Natural killer cell (primary cell): ENCODE data around the gene CBX7. TPM values are rescaled to one million over a fixed set of nuclear protein-coding genes. Genes with fewer than 3 reads are reported as not detected.

ENCODE experiments used
- ATAC-seq, 3 donors: fragments of 150-1000 bp in 2 of 3; fragments of 200-7000 bp in 1 of 3; cut with Tn5 transposase; 1 replicate in 1 of 3; 2 replicates in 2 of 3; pipeline ENCODE4 v1.10.0; 2021; ENCODE audit warnings: mild to moderate bottlenecking in 2 of 3, moderate library complexity in 2 of 3
- DNase-seq, 2 donors: peaks; one replicate each; pipeline versions ENCODE4 v3.0.0 to v3.0.0-alpha.2; 2013 to 2021; ENCODE audit warnings: mixed read lengths in 1 of 2
- H3K27ac ChIP-seq: one replicate; pipeline ENCODE4 v1.5.1; 2013; ENCODE audit warnings: mild to moderate bottlenecking, low read length
- H3K27me3 ChIP-seq: one replicate; pipeline ENCODE4 v1.6.1; 2013; ENCODE audit warnings: low read length; ENCODE audit not compliant: control insufficient read depth, insufficient read depth
- H3K36me3 ChIP-seq: one replicate; pipeline ENCODE4 v1.6.1; 2013; ENCODE audit warnings: low read length; ENCODE audit not compliant: control insufficient read depth, insufficient read depth
- H3K4me1 ChIP-seq: one replicate; pipeline ENCODE4 v1.6.1; 2013; ENCODE audit warnings: low read length; ENCODE audit not compliant: control insufficient read depth, insufficient read depth
- H3K4me3 ChIP-seq: one replicate; pipeline ENCODE4 v1.5.1; 2013; ENCODE audit warnings: low read length
- H3K9me3 ChIP-seq: one replicate; pipeline ENCODE4 v1.6.1; 2013; ENCODE audit warnings: low read length; ENCODE audit not compliant: control insufficient read depth, insufficient read depth
- H3K27ac Mint-ChIP-seq, 2 donors: one replicate each; pipeline ENCODE4 v1.8.0; 2022; ENCODE audit warnings: mild to moderate bottlenecking in 2 of 2, mixed read lengths in 2 of 2, moderate library complexity in 1 of 2
- H3K27me3 Mint-ChIP-seq, 2 donors: one replicate each; pipeline ENCODE4 v1.8.0; 2022; ENCODE audit warnings: low read depth in 2 of 2, mixed read lengths in 2 of 2
- H3K36me3 Mint-ChIP-seq: one replicate; pipeline ENCODE4 v1.8.0; 2022; ENCODE audit warnings: mixed read lengths
- H3K4me1 Mint-ChIP-seq, 2 donors: one replicate each; pipeline ENCODE4 v1.8.0; 2022; ENCODE audit warnings: mixed read lengths in 2 of 2
- H3K4me3 Mint-ChIP-seq: one replicate; pipeline ENCODE4 v1.8.0; 2022; ENCODE audit warnings: mild to moderate bottlenecking, moderate library complexity, mixed read lengths
- H3K9me3 Mint-ChIP-seq, 2 donors: one replicate each; pipeline ENCODE4 v1.8.0; 2022; ENCODE audit warnings: mixed read lengths in 2 of 2
- CTCF ChIP-seq: fragments of 200-600 bp; IDR thresholded peaks from one replicate; pipeline ENCODE4 v1.8.0; 2022; ENCODE audit warnings: antibody characterized with exemption
- WGBS: methylation state at CpG from one replicate; pipeline ENCODE4 v1.1.7; 2013; ENCODE audit warnings: missing lambda C conversion rate; ENCODE audit not compliant: insufficient coverage; 5-methylcytosine and 5-hydroxymethylcytosine counted together
- intact Hi-C: fragments of 100-400 bp; cut with micrococcal nuclease; formaldehyde crosslinking; loops from one replicate; pipeline ENCODE4 v1.14.2; 2022
- total RNA-seq, 4 donors: library from RNA; stranded (reverse); fragments of 120-200 nt in 1 of 4; gene quantifications; one replicate each; pipeline versions ENCODE4 v1.2.3 to v1.2.4, GENCODE V29; 2013 to 2022

The CBX7 gene
- total RNA-seq, 3 donors from 2014 or later (not counting 1 experiment from before 2014, with no cell fraction given) = 49.6 to 52.9 (median 50.0) TPM

GRCh38 chr22:39171623-39172264, 19.3 kb upstream of the CBX7 start:
- Mint-ChIP-seq H3K9me3 (no peaks in the 10 kb centered on the region), H3K4me1 (peaks cover 34 to 62% of the 10 kb centered on the region in 2 donors), H3K27me3 (peaks cover 0 to 6% of the 10 kb centered on the region in 2 donors), H3K4me3 (peak overlapping the region; percentile 25), H3K27ac (peak overlapping the region; percentile 71 to 98), H3K36me3 (no peaks in the 10 kb centered on the region)
- Histone ChIP-seq H3K27me3 (no peaks in the 10 kb centered on the region), H3K9me3 (no peaks in the 10 kb centered on the region), H3K4me1 (peaks cover 59% of the 10 kb centered on the region), H3K27ac (peak overlapping the region; percentile 56), H3K36me3 (no peaks in the 10 kb centered on the region), H3K4me3 (no peak overlapping the region)
- 80% methylated on average over 16 of the region's 17 CpGs for WGBS
- DNase-seq (no peak), ATAC-seq (no peak)
- TF ChIP-seq CTCF = no peak
- intact Hi-C loops = loop anchor here (1.0 to 10.0 kb wide), 5 partner anchors 19 to 873 kb away; partner anchors contain the start of gene CBX7

GRCh38 chr22:39170825-39171622, 18.5 kb upstream of the CBX7 start:
- Mint-ChIP-seq H3K27me3 (peaks cover 0 to 6% of the 10 kb centered on the region in 2 donors), H3K9me3 (no peaks in the 10 kb centered on the region), H3K4me1 (peaks cover 34 to 55% of the 10 kb centered on the region in 2 donors), H3K4me3 (peak overlapping the region; percentile 70), H3K36me3 (no peaks in the 10 kb centered on the region), H3K27ac (peak overlapping the region; percentile 71 to 98)
- Histone ChIP-seq H3K27ac (peak overlapping the region; percentile 56), H3K4me1 (peaks cover 56% of the 10 kb centered on the region), H3K36me3 (no peaks in the 10 kb centered on the region), H3K27me3 (no peaks in the 10 kb centered on the region), H3K4me3 (no peak overlapping the region), H3K9me3 (no peaks in the 10 kb centered on the region)
- 18% methylated on average over 28 of the region's 28 CpGs for WGBS
- peak; percentile 87 to 91 for DNase-seq
- intact Hi-C loops = loop anchor here (1.0 to 10.0 kb wide), 5 partner anchors 18 to 874 kb away; partner anchors contain the start of gene CBX7
- ATAC-seq = peak; percentile 44 to 77 (median 60)
- peak; percentile 93 for TF ChIP-seq CTCF

GRCh38 chr22:39169797-39170466, 17.5 kb upstream of the CBX7 start:
- Mint-ChIP-seq H3K27ac (peak overlapping the region in 1 of 2 donors; percentile 49), H3K36me3 (no peaks in the 10 kb centered on the region), H3K4me1 (peaks cover 29 to 46% of the 10 kb centered on the region in 2 donors), H3K27me3 (peaks cover 0 to 6% of the 10 kb centered on the region in 2 donors), H3K9me3 (no peaks in the 10 kb centered on the region), H3K4me3 (peak overlapping the region; percentile 31)
- no peak overlapping the region for H3K4me3 ChIP-seq
- intact Hi-C loops = loop anchor here (2.0 to 10.0 kb wide), 4 partner anchors 17 to 875 kb away; partner anchors contain the start of gene CBX7
- no peak for DNase-seq
- no peaks in the 10 kb centered on the region for H3K9me3 ChIP-seq
- no peak for TF ChIP-seq CTCF
- H3K27me3 ChIP-seq = no peaks in the 10 kb centered on the region
- H3K4me1 ChIP-seq = peaks cover 45% of the 10 kb centered on the region
- H3K27ac ChIP-seq = no peak overlapping the region
- no peaks in the 10 kb centered on the region for H3K36me3 ChIP-seq
- WGBS = 65% methylated on average over 8 of the region's 8 CpGs
- no peak for ATAC-seq
